Measurements from ENCODE around the gene IST1.
A peak's percentile ranks its signal among the peaks of the same experiment; 100 is the strongest.

Gene IST1

GRCh38 chr16:71920658-71921057 lies 25.3 kb downstream of the IST1 start:
- no peak for DNase-seq

- no peak for DNase-seq
Measured at GRCh38 chr16:71923941-71924690, 28.8 kb downstream of the IST1 start.

GRCh38 chr16:71924710-71925109 lies 29.4 kb downstream of the IST1 start:
- no peak for DNase-seq

- DNase-seq, result no peak
Measured at GRCh38 chr16:71927383-71927782, 32.1 kb downstream of the IST1 start.

- no peak for DNase-seq
Measured at GRCh38 chr16:71927787-71928186, 32.5 kb downstream of the IST1 start.

- DNase-seq, result no peak
Measured at GRCh38 chr16:71929048-71929447, 33.7 kb downstream of the IST1 start.

- DNase-seq, result no peak
Measured at GRCh38 chr16:71930013-71930563, 34.8 kb downstream of the IST1 start.

GRCh38 chr16:71931001-71931400 lies 35.7 kb downstream of the IST1 start:
- no peak for DNase-seq

- DNase-seq, result no peak
Measured at GRCh38 chr16:71931599-71931998, 36.3 kb downstream of the IST1 start.

- no peak for DNase-seq
Measured at GRCh38 chr16:71933017-71933416, 37.7 kb downstream of the IST1 start.

GRCh38 chr16:71933913-71934695 lies 38.8 kb downstream of the IST1 start:
- DNase-seq, result no peak

- no peak for DNase-seq
Measured at GRCh38 chr16:71937868-71938510, 42.7 kb downstream of the IST1 start.

GRCh38 chr16:71943887-71944286 lies 48.6 kb downstream of the IST1 start:
- no peak for DNase-seq

- no peak for DNase-seq
Measured at GRCh38 chr16:71945616-71946015, 50.3 kb downstream of the IST1 start.

GRCh38 chr16:71952825-71953224 lies 57.5 kb downstream of the IST1 start:
- no peak for DNase-seq

- DNase-seq, result no peak
Measured at GRCh38 chr16:71954180-71954579, 58.8 kb downstream of the IST1 start.

- no peak for DNase-seq
Measured at GRCh38 chr16:71954699-71955195, 59.4 kb downstream of the IST1 start.

GRCh38 chr16:71956486-71956885 lies 61.2 kb downstream of the IST1 start:
- no peak for DNase-seq

- DNase-seq, result peak; percentile 73 to 79
Measured at GRCh38 chr16:71961066-71962039, 66.0 kb downstream of the IST1 start.

- DNase-seq, result peak in 1 of 2 experiments; percentile 3
Measured at GRCh38 chr16:71963125-71963875, 68.0 kb downstream of the IST1 start.

GRCh38 chr16:71965223-71965622 lies 69.9 kb downstream of the IST1 start:
- no peak for DNase-seq

Measured in NCI-H526 (cell line).